Measurements from ENCODE around the gene CCDC47. TPM values are rescaled to one million over a fixed set of nuclear protein-coding genes. Genes with fewer than 3 reads are reported as not detected.

CCDC47 gene
- polyA plus RNA-seq, 5 donors: 79.7 to 107 (median 85.9) TPM

DNA sequence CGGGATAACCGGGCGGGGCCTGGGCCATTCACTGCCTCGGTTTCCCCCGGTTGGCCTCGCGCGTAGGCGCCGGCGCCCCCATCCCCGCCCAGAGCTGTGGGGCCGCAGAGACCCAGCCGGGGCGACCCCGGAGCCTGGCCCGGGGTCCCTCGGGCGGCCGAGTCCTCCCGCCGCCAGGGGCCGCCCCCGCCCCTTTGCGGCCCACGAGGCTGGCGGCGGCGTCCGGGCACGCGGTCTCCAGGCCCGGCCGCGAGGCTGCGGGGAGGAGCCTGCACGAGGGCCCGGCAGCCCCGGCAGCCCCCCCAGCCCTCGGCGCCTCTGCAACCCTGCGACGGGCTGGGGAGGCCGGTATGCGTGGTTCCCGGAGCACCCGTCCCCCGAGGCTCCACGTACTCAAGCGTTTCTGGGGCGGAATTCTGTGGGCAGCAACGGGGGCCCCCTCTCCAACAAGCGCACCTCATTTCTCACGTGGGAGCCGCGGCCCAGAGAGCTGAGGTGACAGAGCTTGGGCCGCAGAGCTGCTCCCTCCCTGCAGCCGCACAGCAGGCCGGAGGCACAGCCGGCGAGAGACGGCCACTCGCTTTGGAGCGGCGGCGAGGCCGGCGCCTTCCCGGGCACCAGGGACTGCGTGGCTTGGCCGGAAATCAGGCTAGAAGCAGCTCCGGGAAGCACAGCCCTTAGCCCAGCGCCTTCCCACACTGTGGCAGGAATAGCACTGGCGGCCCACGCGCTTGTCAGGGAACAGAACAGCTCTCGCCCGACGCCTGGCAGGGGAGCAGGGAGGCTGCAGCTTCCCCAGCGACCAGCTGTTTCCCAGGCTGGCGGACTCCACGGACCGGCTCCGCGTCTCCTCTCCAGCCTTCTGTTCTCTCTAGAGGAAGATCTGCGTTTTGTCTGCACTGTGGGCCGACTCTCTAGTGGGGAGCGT, 72.6 kb downstream of the CCDC47 start:
- DNase-seq: peak in 1 of 2 donors; percentile 35

- peak; percentile 31 to 40 for DNase-seq
These were observed 73.5 kb downstream of the CCDC47 start, which contains the start of gene LIMD2 for GRCh38 chr17:63699638-63700527. TSS of gene LIMD2 (minus strand) at chr17:63700125. CDS start at chr17:63699298, 827 bp downstream.

DNA sequence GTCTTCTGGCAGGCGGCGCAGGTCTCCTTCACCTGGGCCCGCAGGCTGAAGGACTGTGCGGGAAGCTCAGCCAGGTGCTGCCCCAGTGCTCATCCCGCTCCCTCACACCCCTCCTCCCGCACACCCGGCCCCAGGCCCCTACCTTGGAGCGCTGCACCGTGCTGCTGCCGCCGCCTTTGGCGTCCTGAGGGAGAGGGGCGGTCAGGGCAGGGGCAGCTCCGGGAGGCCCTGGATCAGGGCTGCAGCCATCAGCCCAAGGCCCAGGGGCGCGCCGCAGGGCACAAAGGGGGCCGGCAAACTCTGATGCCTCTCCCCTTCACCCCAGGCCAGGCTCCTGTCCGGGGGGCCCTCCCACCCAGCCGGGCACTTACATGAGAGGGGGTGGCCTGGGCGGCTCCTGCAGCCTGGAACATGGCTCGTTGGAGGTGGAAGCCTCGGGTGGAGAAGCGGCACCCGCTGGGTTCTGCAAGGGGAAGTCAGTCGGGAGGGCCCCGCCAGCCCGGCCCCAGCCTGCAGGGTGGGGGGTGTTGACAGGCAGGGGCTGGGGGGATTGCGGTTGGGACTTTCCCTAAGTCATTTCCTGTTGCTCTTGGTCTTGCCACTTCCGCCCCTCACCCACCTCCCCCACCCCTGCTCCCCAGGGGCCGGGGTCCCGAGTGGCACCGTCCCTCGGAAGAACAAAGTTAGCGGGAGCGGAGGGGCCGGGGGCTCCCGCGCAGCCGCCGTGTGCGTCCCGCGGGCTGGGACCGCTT, 74.3 kb downstream of the CCDC47 start:
- peak in 1 of 2 donors; percentile 37 for DNase-seq

GRCh38 chr17:63698381-63698885, 75.0 kb downstream of the CCDC47 start:
- DNase-seq: no peak

DNA sequence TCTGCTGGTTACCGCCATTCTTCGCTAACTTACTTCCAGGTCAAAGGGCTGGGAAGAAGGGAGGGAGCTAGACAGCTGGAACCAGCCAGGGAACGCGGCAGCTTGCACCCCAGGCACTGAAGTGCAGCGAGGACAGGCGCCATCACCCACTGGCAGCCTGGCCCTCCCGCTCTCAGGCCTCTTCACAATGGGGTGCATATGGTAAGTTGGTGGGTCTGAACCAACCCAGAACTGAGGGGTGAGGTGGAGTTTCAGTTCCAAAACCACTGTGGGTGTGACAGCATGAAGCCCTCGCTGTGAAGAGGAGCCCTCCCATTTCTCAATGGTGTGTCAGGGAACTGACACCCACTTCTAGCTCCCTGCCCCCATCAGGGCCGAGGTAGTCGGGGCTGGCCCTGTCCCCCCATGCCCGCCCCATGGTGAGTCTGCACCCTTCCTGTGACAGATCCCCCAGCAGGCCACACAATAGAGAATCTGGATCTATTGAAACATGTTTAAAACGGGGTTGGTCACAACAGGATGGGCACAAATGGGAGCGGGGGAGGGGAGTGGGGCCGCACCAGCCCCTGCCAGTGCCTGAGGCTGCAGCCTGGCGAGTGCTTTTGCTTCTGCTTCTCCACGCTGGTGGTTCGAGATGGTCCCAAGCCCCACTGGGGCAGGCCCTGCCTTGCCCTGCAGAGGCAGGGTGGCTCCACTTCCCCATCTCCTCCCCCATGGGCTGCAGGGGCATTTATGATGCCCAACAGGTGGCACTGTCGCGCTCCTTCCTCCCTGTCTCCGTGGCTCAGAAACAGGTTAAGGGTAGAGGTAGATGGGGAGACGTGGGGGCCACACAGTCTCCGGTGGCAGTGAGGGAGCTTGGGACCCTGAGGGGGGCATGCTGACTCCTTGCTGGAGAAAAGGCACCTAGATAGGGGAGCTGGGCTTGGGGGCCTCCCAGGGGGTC, 75.8 kb downstream of the CCDC47 start:
- no peak for DNase-seq

- DNase-seq: no peak
These were observed 76.9 kb downstream of the CCDC47 start for GRCh38 chr17:63696381-63696961.

DNA sequence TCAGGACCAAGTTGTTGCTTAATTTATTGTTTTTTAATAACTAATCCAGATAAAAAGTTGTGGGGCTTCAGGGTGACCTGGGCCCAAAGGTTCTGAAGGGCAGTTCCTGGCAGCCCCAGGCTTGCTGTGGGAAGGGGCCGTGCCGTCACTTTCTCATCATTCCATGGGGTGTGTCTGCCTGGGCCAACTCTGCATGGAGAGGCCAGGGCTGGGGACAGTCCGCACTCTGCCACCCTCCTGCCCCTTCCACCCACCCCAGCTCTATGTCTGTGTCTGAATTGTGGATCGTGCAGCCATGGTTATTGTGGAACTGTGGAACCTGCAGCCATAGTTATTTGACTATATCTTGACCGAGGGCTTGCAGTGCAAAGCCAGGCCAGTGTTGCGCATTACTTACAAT, 77.5 kb downstream of the CCDC47 start:
- no peak for DNase-seq

Other genes starting within 250 kb of the CCDC47 start
- 100 to 1,000 TPM in 2 of 5 donors, 10 to 100 TPM in 3; 82.7 to 104 (median 95.6) TPM for gene DCAF7, start 223.1 kb downstream of the CCDC47 start, polyA plus RNA-seq (ENCODE audit: insufficient read depth in 1 of 5, insufficient read length in 5 of 5, low replicate concordance in 1 of 5)
- gene TACO1, start 172.7 kb downstream of the CCDC47 start, polyA plus RNA-seq (ENCODE audit: insufficient read depth in 1 of 5, insufficient read length in 5 of 5, low replicate concordance in 1 of 5): 10 to 100 TPM; 16.1 to 19.2 (median 16.8) TPM
- gene MAP3K3, start 151.2 kb downstream of the CCDC47 start, polyA plus RNA-seq (ENCODE audit: insufficient read depth in 1 of 5, insufficient read length in 5 of 5, low replicate concordance in 1 of 5): 10 to 100 TPM; 36.3 to 43.0 (median 39.9) TPM
- gene LIMD2, start 73.5 kb downstream of the CCDC47 start, polyA plus RNA-seq (ENCODE audit: insufficient read depth in 1 of 5, insufficient read length in 5 of 5, low replicate concordance in 1 of 5): 10 to 100 TPM; 26.0 to 49.7 (median 33.7) TPM
- gene STRADA, start 31.8 kb downstream of the CCDC47 start, polyA plus RNA-seq (ENCODE audit: insufficient read depth in 1 of 5, insufficient read length in 5 of 5, low replicate concordance in 1 of 5): 10 to 100 TPM; 66.2 to 89.5 (median 75.1) TPM
- gene DDX42, start 573 bp upstream of the CCDC47 start, polyA plus RNA-seq (ENCODE audit: insufficient read depth in 1 of 5, insufficient read length in 5 of 5, low replicate concordance in 1 of 5): 100 to 1,000 TPM; 169 to 235 (median 228) TPM
- 100 to 1,000 TPM; 130 to 146 (median 142) TPM for gene PSMC5, start 53.8 kb upstream of the CCDC47 start, polyA plus RNA-seq (ENCODE audit: insufficient read depth in 1 of 5, insufficient read length in 5 of 5, low replicate concordance in 1 of 5)
- gene FTSJ3, start 54.1 kb upstream of the CCDC47 start, polyA plus RNA-seq (ENCODE audit: insufficient read depth in 1 of 5, insufficient read length in 5 of 5, low replicate concordance in 1 of 5): 10 to 100 TPM; 48.7 to 81.2 (median 70.0) TPM
- 100 to 1,000 TPM; 111 to 147 (median 133) TPM for gene SMARCD2, start 69.1 kb upstream of the CCDC47 start, polyA plus RNA-seq (ENCODE audit: insufficient read depth in 1 of 5, insufficient read length in 5 of 5, low replicate concordance in 1 of 5)
- 1 to 10 TPM in 1 of 5 donors, under 1 TPM in 1, not detected in 3; 0.88 to 5.8 TPM for gene CSH2, start 100.1 kb upstream of the CCDC47 start, polyA plus RNA-seq (ENCODE audit: insufficient read depth in 1 of 5, insufficient read length in 5 of 5, low replicate concordance in 1 of 5)
- not detected for gene GH2, start 108.3 kb upstream of the CCDC47 start, polyA plus RNA-seq (ENCODE audit: insufficient read depth in 1 of 5, insufficient read length in 5 of 5, low replicate concordance in 1 of 5)
- 1 to 10 TPM in 2 of 5 donors, under 1 TPM in 3; 0.32 to 9.5 (median 0.57) TPM for gene CSH1, start 123.0 kb upstream of the CCDC47 start, polyA plus RNA-seq (ENCODE audit: insufficient read depth in 1 of 5, insufficient read length in 5 of 5, low replicate concordance in 1 of 5)
- under 1 TPM in 1 of 5 donors, not detected in 4; 0.74 TPM for gene CSHL1, start 137.7 kb upstream of the CCDC47 start, polyA plus RNA-seq (ENCODE audit: insufficient read depth in 1 of 5, insufficient read length in 5 of 5, low replicate concordance in 1 of 5)
- gene GH1, start 145.2 kb upstream of the CCDC47 start, polyA plus RNA-seq (ENCODE audit: insufficient read depth in 1 of 5, insufficient read length in 5 of 5, low replicate concordance in 1 of 5): not detected
- 1 to 10 TPM; 1.0 to 4.2 (median 1.9) TPM for gene CD79B, start 158.7 kb upstream of the CCDC47 start, polyA plus RNA-seq (ENCODE audit: insufficient read depth in 1 of 5, insufficient read length in 5 of 5, low replicate concordance in 1 of 5)
- 1 to 10 TPM in 2 of 5 donors, under 1 TPM in 3; 0.36 to 2.2 (median 0.63) TPM for gene SCN4A, start 199.3 kb upstream of the CCDC47 start, polyA plus RNA-seq (ENCODE audit: insufficient read depth in 1 of 5, insufficient read length in 5 of 5, low replicate concordance in 1 of 5)
- 1 to 10 TPM; 4.5 to 8.9 (median 6.8) TPM for gene PRR29, start 224.8 kb upstream of the CCDC47 start, polyA plus RNA-seq (ENCODE audit: insufficient read depth in 1 of 5, insufficient read length in 5 of 5, low replicate concordance in 1 of 5)
- 10 to 100 TPM; 43.5 to 50.7 (median 46.8) TPM for gene ICAM2, start 247.0 kb upstream of the CCDC47 start, polyA plus RNA-seq (ENCODE audit: insufficient read depth in 1 of 5, insufficient read length in 5 of 5, low replicate concordance in 1 of 5)

Measured in right lung (tissue), 5 donors.